Heart left ventricle (tissue), 13 donors: ENCODE results near the gene AGPAT4.

ENCODE experiments used
- POLR2A ChIP-seq, 2 donors: fragments of 450-650 bp; IDR thresholded peaks; one replicate each; pipeline ENCODE4 v1.6.1; 2017; ENCODE audit warnings: antibody characterized with exemption in 2 of 2, mild to moderate bottlenecking in 2 of 2, moderate library complexity in 2 of 2
- TF ChIP-seq, protein P1 (sequence below), 12 donors: fragments of 200-600 bp; sonication (generic) in 4 of 12; IDR thresholded peaks; one replicate each; pipeline versions ENCODE4 v1.5.0 to v1.8.0; 2018 to 2022; ENCODE audit warnings: antibody characterized with exemption in 12 of 12, mild to moderate bottlenecking in 5 of 12
- donor health status: ischemic (EF 13 %, LVEDD 7.1; RV severe dilation, severe dysfunction).
- donor health status: DM: no; HTN: yes; CAD: no.
- donor health status: DM: no; HTN: no; CAD: no.
- donor health status: ischemic (EF 25% LVEDD 6.9; RV normal size, moderate dysfunction).
- donor health status: ischemic (EF 25% LVEDD 5.7; RV mildly dilated, moderate dysfunction).
- donor health status: ischemic (EF 35%, LVEDD 5.7; RV mildly dilated, moderate dysfunction).
- donor health status: nonischemic (EF 11% LVEDD 7.7; RV severe dilation, severe dysfunction).
- donor health status: DM: yes; HTN: yes; CAD: no.
- donor health status: PGD.
- donor health status: ischemic (EF 29% LVEDD 5.4; RV normal size, mild dysfunction).
- donor health status: nonischemic (EF 23%, LVEDD 6.1; RV moderate dilation, normal function).

DNA sequence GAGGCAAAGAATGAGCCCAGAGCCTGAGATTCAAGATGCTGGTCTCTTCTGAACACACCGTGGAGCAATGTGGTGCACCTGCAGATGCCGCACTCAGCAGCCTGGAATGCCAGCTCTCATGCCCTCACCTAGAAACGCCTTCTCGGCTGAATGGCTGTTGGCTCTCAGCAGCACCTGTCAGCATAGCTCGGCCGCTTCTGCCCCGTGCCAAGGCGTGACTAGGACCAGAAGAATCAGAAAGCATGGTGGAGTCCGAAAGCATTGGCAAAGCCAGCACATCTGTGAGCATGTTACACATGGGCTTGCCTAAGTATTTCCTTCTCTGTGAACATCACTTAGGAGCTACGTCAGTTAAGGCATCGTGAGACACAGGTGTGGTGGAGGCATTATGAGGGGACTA lies 141.5 kb downstream of the AGPAT4 start:
- TF ChIP-seq, protein P1, sequence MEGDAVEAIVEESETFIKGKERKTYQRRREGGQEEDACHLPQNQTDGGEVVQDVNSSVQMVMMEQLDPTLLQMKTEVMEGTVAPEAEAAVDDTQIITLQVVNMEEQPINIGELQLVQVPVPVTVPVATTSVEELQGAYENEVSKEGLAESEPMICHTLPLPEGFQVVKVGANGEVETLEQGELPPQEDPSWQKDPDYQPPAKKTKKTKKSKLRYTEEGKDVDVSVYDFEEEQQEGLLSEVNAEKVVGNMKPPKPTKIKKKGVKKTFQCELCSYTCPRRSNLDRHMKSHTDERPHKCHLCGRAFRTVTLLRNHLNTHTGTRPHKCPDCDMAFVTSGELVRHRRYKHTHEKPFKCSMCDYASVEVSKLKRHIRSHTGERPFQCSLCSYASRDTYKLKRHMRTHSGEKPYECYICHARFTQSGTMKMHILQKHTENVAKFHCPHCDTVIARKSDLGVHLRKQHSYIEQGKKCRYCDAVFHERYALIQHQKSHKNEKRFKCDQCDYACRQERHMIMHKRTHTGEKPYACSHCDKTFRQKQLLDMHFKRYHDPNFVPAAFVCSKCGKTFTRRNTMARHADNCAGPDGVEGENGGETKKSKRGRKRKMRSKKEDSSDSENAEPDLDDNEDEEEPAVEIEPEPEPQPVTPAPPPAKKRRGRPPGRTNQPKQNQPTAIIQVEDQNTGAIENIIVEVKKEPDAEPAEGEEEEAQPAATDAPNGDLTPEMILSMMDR (IDR thresholded peaks at IDR 0.05), result no peak
- no peak for TF ChIP-seq POLR2A (IDR thresholded peaks at IDR 0.05)
